OCI-LY3 (cell line): ENCODE results near the gene SMIM30.
A peak's percentile ranks its signal among the peaks of the same experiment; 100 is the strongest.

Experiments
- H2AFZ ChIP-seq: fragments of 200-600, 300-600 bp; shearing (Covaris generic); 2 replicates; pipeline ENCODE4 v1.6.0; 2014; ENCODE audit warnings: antibody characterized with exemption, low read depth, low read length
- H3K27ac ChIP-seq: fragments of 200-600, 300-600 bp; sonication (generic); 2 replicates; pipeline ENCODE4 v1.5.1; 2014; ENCODE audit warnings: mild to moderate bottlenecking, low read length, moderate library complexity, mixed read lengths
- H3K27me3 ChIP-seq: fragments of 200-600, 300-600 bp; sonication (generic); 2 replicates; pipeline ENCODE4 v1.6.1; 2014; ENCODE audit warnings: low read depth, low read length, mixed read lengths
- H3K36me3 ChIP-seq: fragments of 200-600, 300-600 bp; sonication (generic); replicated peaks from 2 replicates; pipeline ENCODE3; 2014; ENCODE audit warnings: low read depth, low read length, mixed read lengths
- H3K4me1 ChIP-seq: fragments of 300-600, 200-600 bp; sonication (generic); 2 replicates; pipeline ENCODE4 v1.6.1; 2014; ENCODE audit warnings: low read length, mixed read lengths
- H3K4me2 ChIP-seq: fragments of 200-600, 300-600 bp; sonication (generic); 2 replicates; pipeline ENCODE4 v1.6.1; 2014; ENCODE audit warnings: low read length, mixed read lengths
- H3K4me3 ChIP-seq: fragments of 300-600, 200-600 bp; sonication (generic); 2 replicates; pipeline ENCODE4 v1.5.1; 2014; ENCODE audit warnings: antibody characterized with exemption, mild to moderate bottlenecking, low read length, moderate library complexity
- H3K79me2 ChIP-seq: fragments of 300-600, 200-600 bp; shearing (Covaris generic); 2 replicates; pipeline ENCODE4 v1.6.1; 2014; ENCODE audit warnings: mild to moderate bottlenecking, low read length, mixed read lengths
- H3K9ac ChIP-seq: fragments of 300-600, 200-600 bp; shearing (Covaris generic); 2 replicates; pipeline ENCODE4 v1.6.0; 2014; ENCODE audit warnings: mild to moderate bottlenecking, low read length, moderate library complexity
- H3K9me3 ChIP-seq: fragments of 200-600, 300-600 bp; shearing (Covaris generic); 2 replicates; pipeline ENCODE4 v1.6.1; 2014; ENCODE audit warnings: low read length, mixed read lengths; ENCODE audit not compliant: insufficient read depth
- H4K20me1 ChIP-seq: fragments of 200-600, 300-600 bp; sonication (generic); 2 replicates; pipeline ENCODE4 v1.6.1; 2016; ENCODE audit warnings: low read length, mixed read lengths; ENCODE audit not compliant: insufficient read depth
- EZH2phosphoT487 ChIP-seq: fragments of 200-600 bp; shearing (Covaris generic); IDR thresholded peaks from 2 replicates; pipeline ENCODE4 v1.6.1; 2018; ENCODE audit warnings: antibody characterized with exemption, mixed run types, low read depth
- TF ChIP-seq, protein P1 (sequence below): fragments of 200-600, 300-600 bp; sonication (generic); IDR thresholded peaks from 2 replicates; pipeline ENCODE4 v1.5.1; 2014; ENCODE audit warnings: antibody characterized with exemption, low read length, low read depth

Gene SMIM30

DNA sequence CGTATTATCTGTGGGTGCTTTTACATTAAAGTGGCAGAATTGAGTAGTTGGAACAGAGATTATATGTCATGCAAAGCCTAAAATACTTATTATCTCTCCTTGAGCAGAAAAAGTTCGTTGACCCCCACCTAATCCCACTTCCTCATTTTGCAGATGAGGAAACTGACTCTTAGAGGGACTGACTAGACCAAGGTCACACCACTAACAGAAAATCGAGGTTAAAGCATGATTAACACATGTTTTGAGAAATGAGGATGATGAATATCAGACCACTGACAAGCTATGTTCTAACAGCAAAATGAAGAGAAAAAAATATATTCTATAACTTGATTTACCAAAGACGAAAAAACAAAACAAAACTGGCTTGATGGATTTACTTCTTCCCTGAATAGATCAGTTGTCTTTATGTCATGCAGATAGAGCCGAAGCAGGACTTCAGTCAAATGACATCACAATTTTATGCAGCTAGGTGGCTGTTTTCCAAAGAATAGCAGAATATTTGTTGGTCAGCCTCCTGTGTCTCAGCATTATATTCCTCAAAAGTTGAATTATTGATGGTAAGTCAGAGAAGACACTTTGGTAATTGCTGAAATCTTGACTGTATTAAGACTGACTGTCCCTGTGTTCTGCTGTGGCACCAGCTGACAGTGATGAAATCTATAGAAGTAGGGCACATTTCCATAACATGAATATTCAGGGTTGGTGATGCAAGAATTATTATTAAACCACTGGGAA lies 24.2 kb upstream of the SMIM30 start:
- no peaks in the 10 kb centered on the region for H4K20me1 ChIP-seq
- no peaks in the 10 kb centered on the region for H3K9me3 ChIP-seq
- H3K9ac ChIP-seq, result no peak overlapping the region
- peak overlapping the region; percentile 13; the same call in 1 of the 2 replicates for H3K4me3 ChIP-seq
- H3K27me3 ChIP-seq, result no peaks in the 10 kb centered on the region
- H3K36me3 ChIP-seq, result no peaks in the 10 kb centered on the region
- TF ChIP-seq EZH2phosphoT487, result no peak
- TF ChIP-seq, protein P1, sequence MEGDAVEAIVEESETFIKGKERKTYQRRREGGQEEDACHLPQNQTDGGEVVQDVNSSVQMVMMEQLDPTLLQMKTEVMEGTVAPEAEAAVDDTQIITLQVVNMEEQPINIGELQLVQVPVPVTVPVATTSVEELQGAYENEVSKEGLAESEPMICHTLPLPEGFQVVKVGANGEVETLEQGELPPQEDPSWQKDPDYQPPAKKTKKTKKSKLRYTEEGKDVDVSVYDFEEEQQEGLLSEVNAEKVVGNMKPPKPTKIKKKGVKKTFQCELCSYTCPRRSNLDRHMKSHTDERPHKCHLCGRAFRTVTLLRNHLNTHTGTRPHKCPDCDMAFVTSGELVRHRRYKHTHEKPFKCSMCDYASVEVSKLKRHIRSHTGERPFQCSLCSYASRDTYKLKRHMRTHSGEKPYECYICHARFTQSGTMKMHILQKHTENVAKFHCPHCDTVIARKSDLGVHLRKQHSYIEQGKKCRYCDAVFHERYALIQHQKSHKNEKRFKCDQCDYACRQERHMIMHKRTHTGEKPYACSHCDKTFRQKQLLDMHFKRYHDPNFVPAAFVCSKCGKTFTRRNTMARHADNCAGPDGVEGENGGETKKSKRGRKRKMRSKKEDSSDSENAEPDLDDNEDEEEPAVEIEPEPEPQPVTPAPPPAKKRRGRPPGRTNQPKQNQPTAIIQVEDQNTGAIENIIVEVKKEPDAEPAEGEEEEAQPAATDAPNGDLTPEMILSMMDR, result no peak
- no peaks in the 10 kb centered on the region for H3K79me2 ChIP-seq
- H3K4me1 ChIP-seq, result peaks cover 32% of the 10 kb centered on the region
- H3K27ac ChIP-seq, result no peak overlapping the region; the same call in 1 of the 2 replicates
- H2AFZ ChIP-seq, result 0 out of 2 replicates have a peak overlapping the region, but pooled peaks have one; percentile 27
- peak overlapping the region; percentile 53 for H3K4me2 ChIP-seq

DNA sequence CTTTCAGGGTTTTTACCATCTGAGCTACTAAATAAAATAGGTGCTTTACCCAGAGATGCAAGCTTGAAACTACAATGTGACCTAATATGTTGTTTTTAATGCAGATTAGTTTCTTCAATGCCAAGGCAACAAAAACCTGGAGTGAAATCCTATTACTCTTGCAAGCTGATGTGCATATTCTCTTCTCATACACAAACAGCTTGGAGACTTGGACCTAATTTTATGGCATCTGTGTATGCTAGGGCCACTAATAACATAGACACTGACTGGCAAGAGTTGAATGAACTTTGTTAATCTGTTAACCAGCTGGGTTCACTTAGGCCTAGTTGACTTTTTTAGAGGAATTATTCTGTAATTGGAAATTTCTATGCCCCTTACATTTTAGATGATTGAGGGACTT lies 23.4 kb upstream of the SMIM30 start:
- Histone ChIP-seq H3K4me3 (no peak overlapping the region), H3K9ac (no peak overlapping the region)

GRCh38 chr7:113140956-113141355 lies 22.6 kb upstream of the SMIM30 start:
- H3K36me3 ChIP-seq, result no peaks in the 10 kb centered on the region
- H3K4me2 ChIP-seq, result no peak overlapping the region
- no peak overlapping the region for H2AFZ ChIP-seq
- H4K20me1 ChIP-seq, result no peaks in the 10 kb centered on the region
- H3K9ac ChIP-seq, result no peak overlapping the region
- no peaks in the 10 kb centered on the region for H3K79me2 ChIP-seq
- TF ChIP-seq EZH2phosphoT487, result no peak
- TF ChIP-seq, protein P1, result no peak
- H3K9me3 ChIP-seq, result no peaks in the 10 kb centered on the region
- H3K4me3 ChIP-seq, result no peak overlapping the region
- H3K27me3 ChIP-seq, result no peaks in the 10 kb centered on the region
- H3K4me1 ChIP-seq, result peaks cover 32% of the 10 kb centered on the region
- no peak overlapping the region for H3K27ac ChIP-seq

More for the DNA sequence above, 23.4 kb upstream of the SMIM30 start:
- Histone ChIP-seq H3K27ac (no peak overlapping the region; the same call in 1 of the 2 replicates), H3K4me1 (peaks cover 32% of the 10 kb centered on the region), H4K20me1 (no peaks in the 10 kb centered on the region), H3K4me2 (peak overlapping the region; percentile 53), H3K36me3 (no peaks in the 10 kb centered on the region), H3K79me2 (no peaks in the 10 kb centered on the region), H3K27me3 (no peaks in the 10 kb centered on the region), H3K9me3 (no peaks in the 10 kb centered on the region), H2AFZ (no peak overlapping the region)
- TF ChIP-seq EZH2phosphoT487, result no peak
- TF ChIP-seq, protein P1, result no peak

GRCh38 chr7:113137241-113137640 lies 18.9 kb upstream of the SMIM30 start:
- H4K20me1 ChIP-seq, result no peaks in the 10 kb centered on the region
- peaks cover 10% of the 10 kb centered on the region for H3K4me1 ChIP-seq
- H3K4me2 ChIP-seq, result no peak overlapping the region
- H3K27me3 ChIP-seq, result no peaks in the 10 kb centered on the region
- H3K9ac ChIP-seq, result no peak overlapping the region
- H3K36me3 ChIP-seq, result no peaks in the 10 kb centered on the region
- no peak overlapping the region for H3K4me3 ChIP-seq
- TF ChIP-seq, protein P1, result no peak
- no peak for TF ChIP-seq EZH2phosphoT487
- no peaks in the 10 kb centered on the region for H3K9me3 ChIP-seq
- no peak overlapping the region for H2AFZ ChIP-seq
- H3K79me2 ChIP-seq, result no peaks in the 10 kb centered on the region
- H3K27ac ChIP-seq, result no peak overlapping the region
